Left ventricle myocardium superior (tissue), 1 donor: ENCODE measurements around the gene STIL. TPM values are rescaled to one million over a fixed set of nuclear protein-coding genes. Genes with fewer than 3 reads are reported as not detected.

Experiments
- ATAC-seq: fragments of 200-7000 bp; cut with Tn5 transposase; one replicate; pipeline ENCODE4 v1.9.1; 2020; ENCODE audit warnings: mild to moderate bottlenecking, moderate library complexity
- DNase-seq: peaks from one replicate; pipeline ENCODE4 v3.0.0-alpha.2; 2020
- intact Hi-C: fragments of 100-400 bp; cut with micrococcal nuclease; formaldehyde crosslinking; loops from one replicate; pipeline ENCODE4 v1.11.0; 2022
- total RNA-seq: library from RNA; stranded (reverse); fragmentation: NEBNext Ultra II Directional; extraction: Animal tissue kit (Norgen Biotek cat#: 25700); gene quantifications from one replicate; pipeline ENCODE4 v1.2.1, GENCODE V29; 2021
- donor health status: DM: no; HTN: yes; CAD: no; lungs with severe emphysema.

Gene STIL
- total RNA-seq, 1 donor from 2014 or later: 0.42 TPM

- no peak for ATAC-seq
- no peak for DNase-seq
These were observed 70.0 kb downstream of the STIL start for GRCh38 chr1:47243910-47244309.

DNA sequence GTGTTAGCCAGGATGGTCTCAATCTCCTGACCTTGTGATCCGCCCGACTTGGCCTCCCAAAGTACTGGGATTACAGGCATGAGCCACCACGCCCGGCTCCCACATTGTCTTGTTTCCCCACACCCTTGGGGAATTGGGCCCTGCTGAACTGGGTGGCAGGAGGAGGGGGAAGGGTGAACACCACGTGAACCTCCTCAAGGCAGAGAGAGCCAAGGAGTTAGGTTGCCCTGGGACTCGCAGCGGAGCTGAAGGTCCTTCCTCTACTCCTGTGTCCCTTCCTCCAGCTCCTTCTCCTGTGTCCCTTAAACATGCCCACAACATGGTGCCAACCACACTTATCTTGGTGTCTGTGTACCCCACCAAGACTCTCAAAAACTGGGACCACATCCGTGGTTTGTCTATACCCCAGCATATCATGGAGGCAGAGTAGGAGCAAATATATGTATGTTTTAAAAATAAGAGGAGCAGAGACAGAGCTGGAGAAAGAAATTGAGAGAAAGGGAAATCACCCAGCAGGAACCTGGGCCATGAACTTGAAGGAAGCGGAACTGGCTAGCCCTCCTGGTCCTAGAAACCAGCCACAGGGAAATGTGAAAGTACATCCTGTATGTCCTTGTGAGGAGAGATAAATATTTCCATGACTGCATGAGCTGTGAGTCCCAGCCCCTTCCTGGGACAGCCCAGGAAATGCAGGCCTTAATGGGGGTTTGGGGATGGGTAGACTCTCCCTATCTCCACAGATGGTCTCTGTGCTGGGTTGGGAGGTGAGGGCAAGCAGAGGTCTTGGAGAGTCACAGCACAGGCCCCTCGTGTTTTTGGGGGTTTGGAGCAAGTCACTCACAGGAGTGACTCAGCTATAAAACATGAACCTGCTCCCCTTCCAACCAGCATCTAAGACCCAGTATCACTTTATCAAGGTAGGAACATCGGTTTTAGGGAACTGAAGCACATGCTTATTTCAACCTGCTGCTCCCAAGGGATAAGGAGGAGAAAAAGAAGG, 72.5 kb downstream of the STIL start:
- no peak for DNase-seq
- peak; percentile 41 for ATAC-seq
- intact Hi-C loops: no loop called here

More at GRCh38 chr1:47243910-47244309, 70.0 kb downstream of the STIL start:
- intact Hi-C loops: no loop called here

- ATAC-seq (no peak), DNase-seq (no peak)
- intact Hi-C loops: no loop called here
These were observed 74.9 kb downstream of the STIL start for GRCh38 chr1:47238935-47239592.

- intact Hi-C loops: no loop called here
- DNase-seq: no peak
- ATAC-seq: no peak
These were observed 78.1 kb downstream of the STIL start for GRCh38 chr1:47235806-47236205.

DNA sequence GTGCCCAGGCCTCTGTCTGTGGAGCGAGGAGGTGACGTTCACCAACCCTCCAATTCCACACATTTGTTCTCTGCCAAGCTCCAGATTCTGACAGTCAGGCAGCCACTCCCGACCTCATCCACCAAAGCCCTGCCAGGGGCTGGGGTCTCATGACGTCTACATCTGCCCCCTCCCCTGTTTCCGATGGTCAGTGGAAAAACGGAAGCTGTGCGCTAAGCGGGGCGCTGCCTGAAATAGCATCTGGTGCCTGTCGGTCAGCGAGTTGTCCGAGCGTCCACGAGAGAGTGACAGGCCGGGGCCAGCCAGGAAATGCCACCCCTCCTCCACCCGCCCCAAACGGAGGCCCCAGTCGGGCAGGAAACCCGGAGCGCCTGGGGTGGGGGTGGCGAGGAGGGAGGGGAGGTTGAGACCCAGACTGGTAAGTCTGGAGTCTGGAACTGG, 78.7 kb downstream of the STIL start:
- peak; percentile 57 for ATAC-seq
- intact Hi-C loops: no loop called here
- DNase-seq: peak; percentile 55

DNA sequence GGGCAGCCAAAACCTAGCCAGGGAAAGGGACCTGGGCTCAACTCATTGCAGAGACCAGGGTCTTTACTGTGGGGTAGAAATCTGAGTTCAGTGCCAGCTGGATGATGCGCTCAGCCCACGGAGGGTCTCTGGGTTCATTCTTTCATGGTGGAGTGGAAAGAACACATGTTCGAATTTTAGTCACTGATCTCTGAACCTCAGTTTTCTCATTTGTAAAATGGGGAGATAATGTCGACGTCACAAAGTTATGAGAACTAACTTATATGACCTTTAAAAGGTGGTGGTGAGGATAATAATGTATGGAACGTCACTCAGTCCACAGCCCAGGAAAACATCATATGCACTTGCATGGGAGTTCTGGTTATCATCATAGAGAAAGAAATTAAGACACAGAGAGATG, 80.8 kb downstream of the STIL start:
- ATAC-seq (no peak), DNase-seq (no peak)
- intact Hi-C loops: no loop called here

- ATAC-seq (peak; percentile 49), DNase-seq (peak; percentile 42)
- intact Hi-C loops: no loop called here
These were observed 81.6 kb downstream of the STIL start, which contains the start of gene TAL1 for GRCh38 chr1:47232187-47232874. TAL1 (minus strand) TSS chr1:47232225; CDS start chr1:47225888, 6,337 bp downstream.

GRCh38 chr1:47231301-47232186, 82.4 kb downstream of the STIL start:
- intact Hi-C loops: no loop called here
- ATAC-seq: peak; percentile 47
- no peak for DNase-seq

DNA sequence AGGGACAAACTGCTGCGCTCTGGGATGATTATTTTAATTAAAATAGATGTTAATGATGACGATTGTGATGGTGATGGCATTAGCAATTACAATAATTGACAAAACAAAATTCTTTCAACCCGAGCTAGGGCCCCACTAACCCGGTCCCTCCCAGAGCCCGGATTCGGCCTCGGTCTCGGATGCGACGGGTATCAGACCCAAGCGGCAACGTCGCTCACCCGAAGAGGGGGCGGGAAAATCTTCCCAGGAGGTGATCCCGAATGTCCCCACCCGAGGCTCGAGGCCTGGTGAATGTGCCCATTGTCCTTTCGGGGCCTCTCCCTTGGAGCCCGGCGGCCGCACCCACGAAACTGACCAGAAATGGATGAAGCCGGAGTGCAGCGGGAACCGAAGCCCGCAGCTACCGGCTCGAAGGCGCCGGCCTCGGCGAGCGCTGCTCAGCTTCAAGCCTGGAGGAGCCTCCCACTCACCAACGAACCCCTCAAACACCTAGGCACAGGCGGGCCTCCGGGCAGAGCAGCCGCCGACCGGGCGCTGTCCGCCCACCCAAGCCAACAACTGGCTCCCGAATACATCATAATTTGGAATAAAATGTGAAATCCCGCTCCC, 83.2 kb downstream of the STIL start:
- ATAC-seq (no peak), DNase-seq (no peak)

GRCh38 chr1:47229886-47230691, 83.9 kb downstream of the STIL start:
- ATAC-seq (no peak), DNase-seq (no peak)
- intact Hi-C loops: no loop called here

More for the DNA sequence above, 83.2 kb downstream of the STIL start:
- intact Hi-C loops: no loop called here

DNA sequence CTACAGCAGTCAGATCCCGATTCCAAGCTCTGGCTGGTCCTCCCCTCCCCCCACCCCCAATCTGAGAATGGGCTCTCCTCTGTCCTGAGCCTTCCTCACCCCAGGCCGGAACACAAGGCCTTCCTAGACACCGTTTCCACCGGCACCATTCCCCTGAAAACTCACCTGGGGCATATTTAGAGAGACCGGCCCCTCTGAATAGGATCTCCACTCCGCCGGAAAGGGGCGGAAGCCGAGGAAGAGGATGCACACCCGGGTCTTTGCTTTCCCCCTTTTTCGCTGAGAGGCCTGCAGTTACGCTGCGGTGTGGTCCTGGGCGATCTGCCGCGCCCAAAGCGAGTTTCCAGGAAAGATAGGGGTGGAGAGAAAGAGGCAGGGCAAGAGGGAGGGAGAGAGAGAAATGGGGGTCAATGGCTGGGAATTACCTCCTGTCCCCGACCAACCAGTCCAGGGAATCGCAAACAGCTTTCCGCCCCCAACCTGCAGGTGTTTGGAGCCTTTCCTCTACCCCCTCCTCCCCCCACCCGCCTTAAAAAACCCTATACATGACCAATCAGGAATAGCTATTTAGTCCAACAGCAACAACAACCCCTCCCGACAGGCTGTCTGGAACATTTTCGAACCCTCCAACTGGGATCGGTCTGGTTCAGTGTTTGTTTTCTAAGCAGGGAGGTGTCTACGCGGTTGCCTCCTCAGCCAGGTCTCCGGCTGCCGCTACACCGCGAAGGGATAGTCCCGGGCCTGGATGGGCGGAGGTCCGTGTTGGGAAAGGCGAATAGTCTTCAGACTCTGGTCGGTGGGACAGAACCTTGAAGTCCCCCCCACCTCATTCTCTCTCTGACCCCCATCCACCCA, 84.7 kb downstream of the STIL start:
- no peak for DNase-seq
- no peak for ATAC-seq
- intact Hi-C loops: no loop called here

DNA sequence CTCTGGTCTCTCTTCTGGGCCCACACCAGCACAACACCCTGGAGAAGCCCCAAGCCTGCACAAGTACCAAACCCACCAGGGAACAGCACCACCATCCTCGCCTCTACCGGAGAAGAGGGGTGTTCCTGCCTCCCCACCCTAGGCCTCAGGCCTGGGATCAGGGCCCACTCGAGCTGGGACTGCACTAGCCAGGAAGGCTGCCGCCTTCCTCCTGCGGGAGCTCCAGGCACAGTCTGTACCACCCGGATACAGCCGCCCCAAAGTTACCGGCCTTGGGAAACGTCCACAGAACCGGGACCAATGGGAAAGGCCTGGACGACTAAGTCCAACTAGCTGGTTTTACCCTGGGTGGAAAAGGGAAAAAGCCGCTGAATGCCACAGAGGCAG, 85.3 kb downstream of the STIL start:
- ATAC-seq: peak; percentile 58
- peak; percentile 50 for DNase-seq

GRCh38 chr1:47227341-47228232, 86.4 kb downstream of the STIL start:
- intact Hi-C loops: no loop called here

More for the DNA sequence above, 85.3 kb downstream of the STIL start:
- intact Hi-C loops: no loop called here

DNA sequence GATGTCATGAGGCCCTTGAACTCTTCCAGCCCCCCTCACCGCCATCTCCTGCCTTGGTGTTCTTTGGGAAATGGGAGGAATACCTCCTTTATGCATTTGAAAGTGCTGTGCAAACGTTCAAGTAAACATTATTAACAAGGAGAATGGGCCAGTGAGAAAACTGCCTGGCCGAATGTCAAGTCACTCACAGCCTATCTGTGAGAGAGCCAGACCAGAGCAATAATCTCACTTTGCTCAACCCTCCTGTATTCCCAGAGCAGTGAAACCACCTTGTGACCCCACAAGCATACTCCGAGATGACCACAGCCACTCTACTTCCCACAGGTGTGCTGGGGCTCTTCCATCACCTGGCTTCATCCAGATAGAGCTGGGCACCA, 87.1 kb downstream of the STIL start:
- DNase-seq: no peak
- intact Hi-C loops: no loop called here
- ATAC-seq: no peak

More at GRCh38 chr1:47227341-47228232, 86.4 kb downstream of the STIL start:
- ATAC-seq (no peak), DNase-seq (no peak)

- ATAC-seq (no peak), DNase-seq (no peak)
- intact Hi-C loops: no loop called here
These were observed 87.7 kb downstream of the STIL start for GRCh38 chr1:47226121-47226838.
